C1 segment of cervical spinal cord (tissue), 14 donors: ENCODE measurements around the gene CPT1C.
A peak's percentile ranks its signal among the peaks of the same experiment; 100 is the strongest.

Source experiments
- DNase-seq, 14 donors: peaks; one replicate each; lab custom pipeline; 2025; lab: John Stamatoyannopoulos, UW

Gene CPT1C

DNA sequence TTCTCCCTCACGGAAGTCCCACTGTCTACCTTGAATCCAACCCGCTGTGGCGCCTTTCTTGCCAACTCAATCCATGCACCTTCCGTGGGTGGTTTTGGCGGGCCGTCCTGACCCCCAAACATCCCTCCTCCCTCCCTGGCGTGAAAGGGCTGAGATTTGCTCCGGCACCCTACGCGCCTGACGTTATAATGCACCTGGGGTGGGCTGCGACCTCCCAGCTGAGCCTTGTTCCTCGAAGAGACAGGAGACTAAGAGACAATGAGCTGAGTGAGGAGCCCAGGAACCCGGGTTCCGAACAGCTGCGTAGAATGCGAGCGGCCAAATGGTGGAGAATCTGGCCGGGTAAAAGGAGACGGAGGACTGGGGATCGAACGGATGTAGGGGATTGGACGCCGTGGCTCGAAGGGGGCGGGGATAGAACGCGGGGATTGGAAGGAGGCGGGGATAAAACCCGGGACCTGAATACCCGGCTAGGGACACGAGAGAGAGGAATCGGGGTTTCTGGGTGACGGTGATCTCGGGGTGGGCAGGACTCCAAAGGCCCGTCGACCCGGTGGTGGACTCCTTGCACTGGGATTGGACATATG is at the start of gene CPT1C:
Gene CPT1C (plus strand): TSS at position 461 of the 587 bp plus-strand sequence. CDS start 1,137 bp downstream, outside the sequence.
- DNase-seq, result peak in 12 of 14 donors; percentile 39 to 93 (median 70)

DNA sequence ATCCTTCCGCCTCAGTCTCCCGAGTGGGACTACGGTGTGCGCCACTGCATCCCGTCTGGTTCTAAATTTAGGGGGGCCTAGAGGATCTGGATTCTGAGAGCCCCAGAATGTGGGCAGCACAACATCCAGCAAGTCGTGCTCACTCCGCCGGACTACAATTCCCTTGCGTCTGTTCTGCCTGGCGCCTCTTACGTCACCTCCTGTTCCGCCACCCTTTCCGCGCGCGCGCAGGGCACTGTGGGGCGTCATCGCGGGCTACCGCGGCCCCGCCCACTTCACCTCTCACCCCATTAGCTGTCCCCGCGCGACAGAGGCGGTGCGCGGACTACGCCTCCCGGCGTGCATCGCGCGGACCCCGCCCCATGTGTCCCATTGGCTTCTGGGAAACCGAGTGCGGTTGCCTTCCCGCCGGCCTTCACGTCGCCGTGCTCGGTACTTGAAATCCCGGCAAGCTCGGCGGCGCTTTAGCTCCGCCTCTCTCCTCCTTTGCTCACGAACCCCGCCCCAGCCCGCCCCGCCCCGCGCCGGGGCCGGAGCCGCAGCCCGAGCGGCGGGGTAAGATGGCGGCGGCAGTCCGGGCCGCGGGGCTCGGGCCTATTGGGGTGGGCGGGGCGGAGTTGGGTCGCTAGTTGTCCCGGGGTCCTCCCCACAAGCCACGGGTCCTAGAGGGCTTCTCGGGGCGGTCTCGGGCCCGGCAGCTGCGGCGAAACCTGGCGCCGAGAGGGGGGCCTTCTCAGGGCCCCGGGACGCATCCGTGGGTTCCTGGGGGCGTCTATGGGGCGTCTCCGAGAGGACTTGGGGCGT is 49.0 kb upstream of the CPT1C start, which contains the start of gene SCAF1:
Gene SCAF1 (plus strand): TSS at position 522 of the 804 bp plus-strand sequence. CDS start 2,818 bp downstream, outside the sequence.
- DNase-seq, result peak; percentile 98 to 100 (median 99)

GRCh38 chr19:49642492-49643035 is 48.4 kb upstream of the CPT1C start:
- peak in 1 of 14 donors; percentile 26 for DNase-seq

- no peak for DNase-seq
These were observed 47.5 kb upstream of the CPT1C start for GRCh38 chr19:49643466-49643865.

GRCh38 chr19:49645592-49645991 is 45.3 kb upstream of the CPT1C start:
- DNase-seq, result no peak

DNA sequence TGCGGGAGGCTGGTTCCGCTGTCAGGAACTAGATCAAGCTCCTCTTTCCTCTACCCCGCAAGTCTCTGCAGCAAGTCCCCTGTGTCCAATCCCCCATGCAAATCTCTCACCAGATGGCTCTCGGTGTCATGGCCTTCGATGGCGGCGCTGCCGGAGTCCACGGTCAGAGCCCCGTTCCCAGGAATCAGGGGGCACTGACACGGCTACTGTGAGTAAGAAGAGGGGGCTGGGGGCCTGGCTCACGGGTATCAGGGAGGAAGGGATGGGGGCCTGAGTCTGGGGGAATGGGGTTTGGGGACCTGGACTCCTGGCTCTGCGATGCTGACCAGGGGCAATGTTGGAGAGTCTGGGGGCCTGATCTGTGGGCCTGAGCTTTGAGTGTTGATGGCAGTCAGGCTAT is 44.9 kb upstream of the CPT1C start:
- DNase-seq, result no peak

GRCh38 chr19:49646586-49646985 is 44.3 kb upstream of the CPT1C start:
- DNase-seq, result no peak

DNA sequence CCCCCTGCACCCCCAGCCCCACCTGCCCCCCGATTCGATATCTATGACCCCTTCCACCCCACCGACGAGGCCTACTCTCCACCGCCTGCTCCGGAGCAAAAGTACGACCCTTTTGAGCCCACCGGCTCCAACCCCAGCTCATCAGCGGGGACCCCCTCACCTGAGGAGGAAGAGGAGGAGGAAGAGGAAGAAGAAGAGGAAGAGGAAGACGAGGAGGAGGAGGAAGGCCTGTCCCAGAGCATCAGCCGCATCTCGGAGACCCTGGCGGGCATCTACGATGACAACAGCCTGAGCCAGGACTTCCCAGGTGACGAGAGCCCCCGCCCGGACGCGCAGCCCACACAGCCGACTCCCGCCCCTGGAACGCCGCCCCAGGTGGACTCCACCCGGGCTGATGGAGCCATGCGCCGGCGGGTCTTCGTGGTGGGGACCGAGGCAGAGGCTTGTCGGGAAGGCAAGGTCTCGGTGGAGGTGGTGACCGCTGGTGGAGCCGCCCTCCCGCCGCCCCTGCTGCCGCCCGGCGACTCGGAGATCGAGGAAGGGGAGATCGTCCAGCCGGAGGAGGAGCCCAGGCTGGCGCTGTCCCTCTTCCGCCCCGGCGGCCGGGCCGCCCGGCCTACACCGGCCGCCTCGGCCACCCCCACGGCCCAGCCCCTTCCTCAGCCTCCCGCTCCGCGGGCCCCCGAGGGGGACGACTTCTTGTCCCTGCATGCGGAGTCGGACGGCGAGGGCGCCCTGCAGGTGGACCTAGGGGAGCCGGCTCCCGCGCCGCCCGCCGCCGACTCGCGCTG is 39.7 kb upstream of the CPT1C start:
- no peak for DNase-seq

DNA sequence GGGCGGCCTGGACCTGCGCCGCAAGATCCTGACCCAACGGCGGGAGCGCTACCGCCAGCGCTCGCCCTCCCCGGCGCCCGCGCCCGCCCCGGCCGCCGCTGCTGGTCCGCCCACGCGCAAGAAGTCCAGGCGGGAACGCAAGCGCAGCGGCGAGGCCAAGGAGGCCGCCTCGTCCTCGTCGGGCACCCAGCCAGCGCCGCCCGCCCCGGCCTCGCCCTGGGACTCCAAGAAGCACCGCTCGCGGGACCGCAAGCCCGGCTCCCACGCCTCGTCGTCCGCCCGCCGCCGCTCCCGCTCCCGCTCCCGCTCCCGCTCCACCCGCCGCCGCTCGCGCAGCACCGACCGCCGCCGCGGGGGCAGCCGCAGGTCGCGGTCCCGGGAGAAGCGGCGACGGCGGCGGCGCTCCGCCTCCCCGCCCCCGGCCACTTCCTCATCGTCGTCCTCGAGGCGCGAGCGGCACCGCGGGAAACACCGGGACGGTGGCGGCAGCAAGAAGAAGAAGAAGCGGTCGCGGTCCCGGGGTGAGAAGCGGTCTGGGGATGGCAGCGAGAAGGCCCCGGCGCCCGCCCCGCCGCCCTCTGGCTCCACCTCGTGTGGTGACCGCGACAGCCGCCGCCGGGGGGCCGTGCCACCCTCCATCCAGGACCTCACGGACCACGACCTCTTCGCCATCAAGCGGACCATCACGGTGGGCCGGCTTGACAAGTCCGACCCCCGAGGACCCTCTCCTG is 38.9 kb upstream of the CPT1C start:
- no peak for DNase-seq

- no peak for DNase-seq
These were observed 38.1 kb upstream of the CPT1C start for GRCh38 chr19:49652551-49653465.

DNA sequence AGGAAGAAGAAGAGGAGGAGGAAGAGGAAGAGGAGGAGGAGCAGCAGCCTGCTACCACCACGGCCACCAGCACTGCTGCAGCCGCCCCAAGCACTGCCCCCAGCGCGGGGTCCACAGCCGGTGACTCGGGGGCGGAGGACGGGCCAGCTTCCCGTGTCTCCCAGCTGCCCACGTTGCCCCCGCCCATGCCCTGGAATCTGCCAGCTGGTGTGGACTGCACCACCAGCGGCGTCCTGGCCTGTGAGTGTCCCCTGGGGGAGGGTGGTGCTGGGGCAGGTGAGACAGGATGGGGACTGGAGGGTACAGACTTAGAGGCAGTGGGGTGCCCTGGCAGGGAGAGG is 37.5 kb upstream of the CPT1C start:
- DNase-seq, result no peak

GRCh38 chr19:49654581-49654980 is 36.3 kb upstream of the CPT1C start:
- no peak for DNase-seq

DNA sequence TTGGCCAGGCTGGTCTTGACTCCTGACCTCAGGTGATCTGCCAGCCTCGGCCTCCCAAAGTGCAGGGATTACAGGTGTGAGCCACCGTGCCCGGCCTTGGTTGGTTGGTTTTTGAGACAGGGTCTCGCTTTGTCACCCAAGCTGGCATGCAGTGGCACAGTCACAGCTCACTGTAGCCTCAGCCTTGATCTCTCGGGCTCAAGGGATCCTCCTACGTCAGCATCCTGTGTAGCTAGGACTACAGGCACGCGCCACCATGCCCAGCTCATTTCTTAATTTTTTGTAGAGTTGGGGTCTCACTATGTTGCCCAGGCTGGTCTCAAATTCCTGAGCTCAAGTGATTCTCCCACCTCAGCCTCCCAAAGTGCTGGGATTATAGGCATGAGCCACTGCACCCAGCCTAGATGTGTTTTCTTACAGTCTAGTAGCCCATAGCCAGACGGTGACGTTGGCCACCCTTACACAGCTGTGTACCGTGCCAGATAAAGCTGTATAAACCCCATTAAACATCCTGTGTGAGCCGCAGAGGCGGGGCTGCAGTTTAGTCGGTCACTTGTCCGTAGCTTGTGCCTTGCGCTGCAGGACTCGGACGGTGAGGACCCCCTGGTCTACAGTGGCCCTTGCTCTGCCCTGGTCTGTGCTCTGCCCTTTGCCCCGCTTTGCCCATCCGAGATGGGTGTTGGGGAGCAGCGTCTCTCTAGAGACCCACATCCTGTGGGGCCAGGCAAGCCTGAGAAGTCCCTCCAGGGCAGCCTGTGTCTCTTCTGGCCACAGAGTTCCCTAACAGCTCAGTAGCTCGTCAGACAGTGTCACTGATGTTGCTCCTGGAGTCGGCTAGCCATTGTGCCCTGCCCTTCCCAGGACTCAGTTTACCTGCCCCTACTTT is 35.1 kb upstream of the CPT1C start:
- no peak for DNase-seq

DNA sequence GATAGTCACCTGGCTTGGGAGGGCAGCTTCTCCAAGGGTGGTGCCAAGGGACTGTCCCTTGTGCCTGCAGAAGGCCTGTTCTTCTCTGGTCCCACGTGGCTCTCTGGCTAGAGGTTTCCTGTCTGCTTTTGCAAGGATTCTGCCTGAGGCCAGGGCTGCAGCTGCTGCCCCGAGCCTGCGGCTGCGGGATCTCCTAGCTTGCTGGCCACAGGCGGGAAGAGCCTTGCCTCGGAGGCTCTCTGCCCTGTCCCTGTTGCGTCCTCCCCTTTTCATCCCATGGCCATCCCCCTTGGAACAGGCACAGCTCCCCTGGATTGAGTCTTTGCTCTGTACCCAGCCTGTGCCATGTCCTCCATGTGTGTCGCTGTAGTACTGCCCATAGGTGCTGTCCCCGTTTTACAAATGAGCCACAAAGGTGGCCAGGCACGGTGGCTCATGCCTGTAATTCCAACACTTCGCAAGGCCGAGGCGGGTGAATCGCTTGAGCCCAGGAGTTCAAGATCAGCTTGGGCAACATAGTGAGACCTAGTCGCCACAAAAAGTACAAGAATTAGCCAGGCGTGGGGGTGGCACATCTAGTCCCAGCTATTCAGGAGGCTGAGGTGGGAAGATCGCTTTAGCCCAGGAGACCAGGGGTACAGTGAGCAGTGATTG is 34.3 kb upstream of the CPT1C start:
- no peak for DNase-seq

DNA sequence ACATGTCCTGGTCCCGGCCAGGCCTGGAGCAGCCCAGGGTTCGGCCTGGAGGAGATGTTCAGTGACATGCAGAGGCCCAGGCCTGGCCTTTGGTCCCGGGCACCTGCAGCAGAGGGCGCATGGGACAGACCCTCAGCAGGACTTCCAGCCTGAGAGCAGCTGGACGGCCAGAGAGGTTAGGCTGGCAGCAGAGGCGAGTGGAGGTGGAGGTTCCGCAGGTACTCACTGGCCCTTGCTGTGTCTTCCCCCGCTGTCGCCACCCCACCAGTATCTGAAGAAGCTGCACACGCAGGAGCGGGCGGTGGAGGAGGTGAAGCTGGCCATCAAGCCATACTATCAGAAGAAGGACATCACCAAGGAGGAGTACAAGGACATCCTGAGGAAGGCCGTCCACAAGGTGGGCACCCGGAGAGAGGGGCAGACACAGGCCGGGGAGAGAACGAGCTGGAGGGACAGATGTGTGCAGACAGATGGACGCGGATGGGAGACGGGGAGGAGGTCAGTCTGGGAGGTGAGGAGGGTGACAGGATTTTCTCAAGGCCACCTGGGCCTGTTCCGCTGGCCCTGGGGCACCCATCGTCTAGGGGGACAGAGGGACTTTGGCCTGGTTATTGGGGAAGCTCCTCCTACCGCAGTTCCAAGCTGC is 33.3 kb upstream of the CPT1C start:
- DNase-seq, result no peak

DNA sequence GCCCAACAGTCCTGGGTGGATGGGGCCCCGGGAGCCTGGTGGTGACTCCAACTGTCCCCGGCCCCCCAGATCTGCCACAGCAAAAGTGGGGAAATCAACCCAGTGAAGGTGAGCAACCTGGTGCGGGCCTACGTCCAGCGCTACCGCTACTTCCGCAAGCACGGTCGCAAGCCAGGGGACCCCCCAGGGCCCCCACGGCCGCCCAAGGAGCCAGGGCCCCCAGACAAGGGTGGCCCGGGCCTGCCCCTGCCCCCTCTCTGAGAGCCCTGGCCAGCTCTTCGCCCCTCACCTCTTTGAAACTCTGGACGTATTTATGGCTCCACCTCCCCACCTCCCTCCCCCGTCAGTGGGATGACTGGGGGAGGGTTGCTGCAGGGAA is 32.8 kb upstream of the CPT1C start:
- no peak for DNase-seq

GRCh38 chr19:49658566-49659442 is 32.1 kb upstream of the CPT1C start:
- DNase-seq, result no peak
